K562 (cell line): ENCODE measurements around the gene KDM4F.

Experiments used
- CBX2 ChIP-seq: fragments of 200-600 bp; sonication (generic); IDR thresholded peaks from one replicate; pipeline ENCODE4 v1.6.1; 2012; ENCODE audit warnings: mild to moderate bottlenecking, low read length, inconsistent platforms; ENCODE audit not compliant: insufficient read depth, poor library complexity, severe bottlenecking
- POLR2A ChIP-seq: fragments of 450-650 bp; conservative IDR thresholded peaks from 2 replicates; pipeline ENCODE4 v1.6.1; 2016
- ZNF184 ChIP-seq: sonication (generic); formaldehyde crosslinking; IDR thresholded peaks from 2 replicates; pipeline ENCODE4 v1.5.0; 2020; ENCODE audit warnings: missing genetic modification reagents
- TF ChIP-seq, protein P1 (sequence below): IDR thresholded peaks from 3 replicates; pipeline ENCODE4 v1.6.1; 2011; ENCODE audit warnings: borderline replicate concordance, mild to moderate bottlenecking, moderate library complexity; ENCODE audit not compliant: insufficient read length; ENCODE audit errors: extremely low read depth
- TF ChIP-seq, protein P2 (sequence below), 3 experiments: IDR thresholded peaks in 2 of 3; conservative IDR thresholded peaks in 1 of 3; 2 replicates each; pipeline ENCODE4 v1.5.1; 2011 to 2012; ENCODE audit warnings: low read length in 3 of 3, mild to moderate bottlenecking in 3 of 3, control low read depth in 2 of 3, improper control_type of control experiment in 1 of 3, inconsistent platforms in 1 of 3, low read depth in 1 of 3, mixed read lengths in 1 of 3, moderate library complexity in 1 of 3; ENCODE audit not compliant: insufficient read depth in 2 of 3

DNA sequence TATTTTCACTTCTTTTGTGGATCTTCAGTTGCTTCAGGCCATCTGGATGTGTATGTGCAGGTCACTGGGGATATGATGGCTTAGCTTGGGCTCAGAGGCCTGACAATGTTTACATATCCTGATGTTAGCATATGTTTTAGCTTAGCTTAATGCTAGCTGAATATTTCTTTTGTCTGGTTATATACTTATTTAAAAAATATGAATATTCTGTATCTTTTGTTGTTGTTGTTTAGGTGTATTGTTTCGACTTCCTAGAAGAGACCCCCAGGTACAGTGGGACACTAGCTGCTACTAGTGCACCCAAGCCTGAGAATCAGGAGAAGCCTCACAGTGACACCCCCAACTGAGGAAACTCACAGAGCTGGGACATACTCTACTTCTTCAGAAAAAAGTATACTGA is 24.3 kb upstream of the KDM4F start, which contains the start of gene KDM4E:
- TF ChIP-seq, protein P1, sequence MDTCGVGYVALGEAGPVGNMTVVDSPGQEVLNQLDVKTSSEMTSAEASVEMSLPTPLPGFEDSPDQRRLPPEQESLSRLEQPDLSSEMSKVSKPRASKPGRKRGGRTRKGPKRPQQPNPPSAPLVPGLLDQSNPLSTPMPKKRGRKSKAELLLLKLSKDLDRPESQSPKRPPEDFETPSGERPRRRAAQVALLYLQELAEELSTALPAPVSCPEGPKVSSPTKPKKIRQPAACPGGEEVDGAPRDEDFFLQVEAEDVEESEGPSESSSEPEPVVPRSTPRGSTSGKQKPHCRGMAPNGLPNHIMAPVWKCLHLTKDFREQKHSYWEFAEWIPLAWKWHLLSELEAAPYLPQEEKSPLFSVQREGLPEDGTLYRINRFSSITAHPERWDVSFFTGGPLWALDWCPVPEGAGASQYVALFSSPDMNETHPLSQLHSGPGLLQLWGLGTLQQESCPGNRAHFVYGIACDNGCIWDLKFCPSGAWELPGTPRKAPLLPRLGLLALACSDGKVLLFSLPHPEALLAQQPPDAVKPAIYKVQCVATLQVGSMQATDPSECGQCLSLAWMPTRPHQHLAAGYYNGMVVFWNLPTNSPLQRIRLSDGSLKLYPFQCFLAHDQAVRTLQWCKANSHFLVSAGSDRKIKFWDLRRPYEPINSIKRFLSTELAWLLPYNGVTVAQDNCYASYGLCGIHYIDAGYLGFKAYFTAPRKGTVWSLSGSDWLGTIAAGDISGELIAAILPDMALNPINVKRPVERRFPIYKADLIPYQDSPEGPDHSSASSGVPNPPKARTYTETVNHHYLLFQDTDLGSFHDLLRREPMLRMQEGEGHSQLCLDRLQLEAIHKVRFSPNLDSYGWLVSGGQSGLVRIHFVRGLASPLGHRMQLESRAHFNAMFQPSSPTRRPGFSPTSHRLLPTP, result no peak
- no peak for TF ChIP-seq POLR2A
- no peak for TF ChIP-seq ZNF184 (CRISPR knock-in tag)
- TF ChIP-seq CBX2, result no peak
- TF ChIP-seq, protein P2, sequence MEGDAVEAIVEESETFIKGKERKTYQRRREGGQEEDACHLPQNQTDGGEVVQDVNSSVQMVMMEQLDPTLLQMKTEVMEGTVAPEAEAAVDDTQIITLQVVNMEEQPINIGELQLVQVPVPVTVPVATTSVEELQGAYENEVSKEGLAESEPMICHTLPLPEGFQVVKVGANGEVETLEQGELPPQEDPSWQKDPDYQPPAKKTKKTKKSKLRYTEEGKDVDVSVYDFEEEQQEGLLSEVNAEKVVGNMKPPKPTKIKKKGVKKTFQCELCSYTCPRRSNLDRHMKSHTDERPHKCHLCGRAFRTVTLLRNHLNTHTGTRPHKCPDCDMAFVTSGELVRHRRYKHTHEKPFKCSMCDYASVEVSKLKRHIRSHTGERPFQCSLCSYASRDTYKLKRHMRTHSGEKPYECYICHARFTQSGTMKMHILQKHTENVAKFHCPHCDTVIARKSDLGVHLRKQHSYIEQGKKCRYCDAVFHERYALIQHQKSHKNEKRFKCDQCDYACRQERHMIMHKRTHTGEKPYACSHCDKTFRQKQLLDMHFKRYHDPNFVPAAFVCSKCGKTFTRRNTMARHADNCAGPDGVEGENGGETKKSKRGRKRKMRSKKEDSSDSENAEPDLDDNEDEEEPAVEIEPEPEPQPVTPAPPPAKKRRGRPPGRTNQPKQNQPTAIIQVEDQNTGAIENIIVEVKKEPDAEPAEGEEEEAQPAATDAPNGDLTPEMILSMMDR (IDR thresholded peaks at IDR 0.05 in 2 of 3, conservative IDR thresholded peaks at IDR 0.05 in 1 of 3; ENCODE audit: insufficient read depth in 2 of 3, low read depth in 1 of 3, low read length in 3 of 3), result no peak
